SK-N-MC (cell line): ENCODE results near the gene MTFP1.

Experiments
- EZH2 ChIP-seq: fragments of 200-600 bp; sonication (generic); IDR thresholded peaks from one replicate; pipeline ENCODE4 v1.6.1; 2017; ENCODE audit warnings: antibody characterized with exemption
- FOXP2 ChIP-seq: optimal IDR thresholded peaks from 2 replicates; pipeline ENCODE3; 2011; ENCODE audit warnings: mild to moderate bottlenecking, moderate library complexity; ENCODE audit not compliant: insufficient read depth; ENCODE audit errors: extremely low read length, control extremely low read depth
- POLR2AphosphoS5 ChIP-seq: IDR thresholded peaks from 2 replicates; pipeline ENCODE4 v1.6.1; 2012; ENCODE audit warnings: mild to moderate bottlenecking, low read depth, low read length, borderline replicate concordance

- TF ChIP-seq EZH2 (no peak), FOXP2 (no peak), POLR2AphosphoS5 (no peak)
These were observed 13.0 kb downstream of the MTFP1 start for GRCh38 chr22:30438559-30438958.
